Measurements from ENCODE around the gene CD81.

- TF ChIP-seq, protein P1, sequence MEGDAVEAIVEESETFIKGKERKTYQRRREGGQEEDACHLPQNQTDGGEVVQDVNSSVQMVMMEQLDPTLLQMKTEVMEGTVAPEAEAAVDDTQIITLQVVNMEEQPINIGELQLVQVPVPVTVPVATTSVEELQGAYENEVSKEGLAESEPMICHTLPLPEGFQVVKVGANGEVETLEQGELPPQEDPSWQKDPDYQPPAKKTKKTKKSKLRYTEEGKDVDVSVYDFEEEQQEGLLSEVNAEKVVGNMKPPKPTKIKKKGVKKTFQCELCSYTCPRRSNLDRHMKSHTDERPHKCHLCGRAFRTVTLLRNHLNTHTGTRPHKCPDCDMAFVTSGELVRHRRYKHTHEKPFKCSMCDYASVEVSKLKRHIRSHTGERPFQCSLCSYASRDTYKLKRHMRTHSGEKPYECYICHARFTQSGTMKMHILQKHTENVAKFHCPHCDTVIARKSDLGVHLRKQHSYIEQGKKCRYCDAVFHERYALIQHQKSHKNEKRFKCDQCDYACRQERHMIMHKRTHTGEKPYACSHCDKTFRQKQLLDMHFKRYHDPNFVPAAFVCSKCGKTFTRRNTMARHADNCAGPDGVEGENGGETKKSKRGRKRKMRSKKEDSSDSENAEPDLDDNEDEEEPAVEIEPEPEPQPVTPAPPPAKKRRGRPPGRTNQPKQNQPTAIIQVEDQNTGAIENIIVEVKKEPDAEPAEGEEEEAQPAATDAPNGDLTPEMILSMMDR (IDR thresholded peaks at IDR 0.05; ENCODE audit: insufficient read depth, low read length, poor library complexity, severe bottlenecking) = no peak
- no peak for TF ChIP-seq EZH2phosphoT487 (conservative IDR thresholded peaks at IDR 0.05; ENCODE audit: low read length)
Observed at GRCh38 chr11:2328021-2328420, 49.1 kb upstream of the CD81 start.

Data from SU-DHL-6 (cell line).